PFSK-1 (cell line): Measurements from ENCODE around the gene RELT.

ENCODE experiments used
- POLR2AphosphoS5 ChIP-seq: IDR thresholded peaks from 2 replicates; pipeline ENCODE4 v1.6.1; 2012; ENCODE audit warnings: low read depth, mild to moderate bottlenecking, control low read depth, low read length, moderate library complexity
- TAF1 ChIP-seq: IDR thresholded peaks from 2 replicates; pipeline ENCODE4 v1.6.1; 2012; ENCODE audit warnings: low read length, control low read depth, borderline replicate concordance; ENCODE audit not compliant: insufficient read depth
- TF ChIP-seq, protein P1 (sequence below), 2 experiments: IDR thresholded peaks; 2 replicates each; pipeline versions ENCODE4 v1.6.1 to v1.8.0; 2011 to 2012; ENCODE audit warnings: low read depth in 2 of 2, low read length in 2 of 2, control low read depth in 1 of 2, inconsistent platforms in 1 of 2, mild to moderate bottlenecking in 1 of 2, moderate library complexity in 1 of 2; ENCODE audit not compliant: insufficient read depth in 1 of 2

DNA sequence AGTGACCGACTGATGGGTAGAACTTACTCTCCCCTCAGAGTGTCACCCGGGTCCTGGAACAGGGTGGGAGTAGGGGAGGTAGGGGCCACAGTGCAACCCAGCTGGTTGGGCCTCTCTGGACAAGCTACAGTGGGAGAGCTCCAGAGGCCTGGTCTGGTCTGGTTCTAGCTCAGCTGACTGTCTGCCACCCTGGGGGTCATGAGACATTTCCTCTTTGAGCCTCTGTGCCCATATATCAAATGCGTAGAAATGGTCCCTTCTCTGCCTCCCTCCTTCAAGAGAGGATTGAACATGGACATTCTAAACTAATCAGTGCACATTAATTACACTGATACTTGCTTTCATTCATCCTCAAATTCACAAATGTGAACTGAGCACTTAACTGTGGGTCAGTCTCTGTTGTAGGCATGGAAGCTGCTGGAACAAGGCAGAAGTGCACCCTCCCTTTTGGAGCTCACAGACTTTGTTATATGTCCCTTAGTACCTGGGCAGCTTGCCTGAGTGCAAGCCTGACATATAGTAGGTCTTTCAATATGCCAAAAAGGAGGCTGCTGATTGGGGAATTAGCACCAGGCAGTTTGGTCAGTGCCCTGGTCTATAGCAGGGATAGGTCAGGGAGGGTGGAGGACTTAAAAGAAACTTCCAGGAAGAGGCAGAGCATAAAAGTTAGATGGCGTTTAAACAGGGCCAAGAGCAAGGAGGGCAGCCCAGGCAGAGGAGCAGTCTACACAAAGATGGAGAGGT is 42.4 kb upstream of the RELT start:
- TF ChIP-seq, protein P1, sequence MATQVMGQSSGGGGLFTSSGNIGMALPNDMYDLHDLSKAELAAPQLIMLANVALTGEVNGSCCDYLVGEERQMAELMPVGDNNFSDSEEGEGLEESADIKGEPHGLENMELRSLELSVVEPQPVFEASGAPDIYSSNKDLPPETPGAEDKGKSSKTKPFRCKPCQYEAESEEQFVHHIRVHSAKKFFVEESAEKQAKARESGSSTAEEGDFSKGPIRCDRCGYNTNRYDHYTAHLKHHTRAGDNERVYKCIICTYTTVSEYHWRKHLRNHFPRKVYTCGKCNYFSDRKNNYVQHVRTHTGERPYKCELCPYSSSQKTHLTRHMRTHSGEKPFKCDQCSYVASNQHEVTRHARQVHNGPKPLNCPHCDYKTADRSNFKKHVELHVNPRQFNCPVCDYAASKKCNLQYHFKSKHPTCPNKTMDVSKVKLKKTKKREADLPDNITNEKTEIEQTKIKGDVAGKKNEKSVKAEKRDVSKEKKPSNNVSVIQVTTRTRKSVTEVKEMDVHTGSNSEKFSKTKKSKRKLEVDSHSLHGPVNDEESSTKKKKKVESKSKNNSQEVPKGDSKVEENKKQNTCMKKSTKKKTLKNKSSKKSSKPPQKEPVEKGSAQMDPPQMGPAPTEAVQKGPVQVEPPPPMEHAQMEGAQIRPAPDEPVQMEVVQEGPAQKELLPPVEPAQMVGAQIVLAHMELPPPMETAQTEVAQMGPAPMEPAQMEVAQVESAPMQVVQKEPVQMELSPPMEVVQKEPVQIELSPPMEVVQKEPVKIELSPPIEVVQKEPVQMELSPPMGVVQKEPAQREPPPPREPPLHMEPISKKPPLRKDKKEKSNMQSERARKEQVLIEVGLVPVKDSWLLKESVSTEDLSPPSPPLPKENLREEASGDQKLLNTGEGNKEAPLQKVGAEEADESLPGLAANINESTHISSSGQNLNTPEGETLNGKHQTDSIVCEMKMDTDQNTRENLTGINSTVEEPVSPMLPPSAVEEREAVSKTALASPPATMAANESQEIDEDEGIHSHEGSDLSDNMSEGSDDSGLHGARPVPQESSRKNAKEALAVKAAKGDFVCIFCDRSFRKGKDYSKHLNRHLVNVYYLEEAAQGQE (IDR thresholded peaks at IDR 0.05; ENCODE audit: insufficient read depth in 1 of 2, low read depth in 2 of 2, low read length in 2 of 2), result no peak
- no peak for TF ChIP-seq TAF1
- TF ChIP-seq POLR2AphosphoS5, result no peak
